NOMO-1 treated with DMSO at 0.1 percent for 48 hours (cell line): ENCODE measurements around the gene REPIN1.
A peak's percentile ranks its signal among the peaks of the same experiment; 100 is the strongest.

Source experiments
- DNase-seq: peaks from one replicate; lab custom pipeline; 2025; ENCODE audit not compliant: unreplicated experiment; lab: John Stamatoyannopoulos, UW

The REPIN1 gene

GRCh38 chr7:150368096-150368883, at the start of gene REPIN1:
REPIN1 (plus strand) TSS chr7:150368822; CDS start chr7:150369712, 890 bp downstream.
- peak; percentile 60 for DNase-seq

- no peak for DNase-seq
Observed at GRCh38 chr7:150321788-150322113, 46.9 kb upstream of the REPIN1 start.

DNA sequence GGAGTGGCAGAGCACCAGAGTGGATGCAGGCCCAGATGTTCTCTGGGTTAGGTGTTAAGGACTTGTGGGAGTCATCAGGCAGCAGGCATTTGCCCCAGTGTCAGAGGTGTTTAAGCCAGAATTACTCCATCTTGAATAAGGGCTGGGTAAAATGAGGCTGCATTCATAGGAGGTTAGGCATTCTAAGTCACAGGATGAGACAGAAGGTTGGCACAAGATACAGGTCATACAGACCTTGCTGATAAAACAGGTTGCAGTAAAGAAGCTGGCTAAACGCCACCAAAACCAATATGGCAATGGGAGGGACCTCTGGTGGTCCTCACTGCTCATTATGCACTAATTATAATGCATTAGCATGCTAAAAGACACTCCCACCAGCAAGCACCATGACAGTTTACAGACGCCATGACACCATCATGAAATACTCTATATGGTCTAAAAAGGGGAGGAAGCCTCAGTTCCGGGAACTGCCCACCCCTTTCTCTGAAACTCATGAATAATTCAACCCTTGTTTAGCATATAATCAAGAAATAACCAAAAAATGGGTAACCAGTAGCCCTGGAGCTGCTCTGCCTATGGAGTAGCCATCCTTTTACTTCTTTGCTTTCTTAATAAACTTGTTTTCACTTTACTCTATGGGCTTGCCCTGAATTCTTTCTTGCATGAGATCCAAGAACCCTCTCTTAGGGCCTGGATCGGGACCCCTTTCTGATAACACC, 46.3 kb upstream of the REPIN1 start:
- DNase-seq, result no peak

GRCh38 chr7:150322833-150323681, 45.6 kb upstream of the REPIN1 start, which contains the start of the genes ACTR3C and LRRC61:
ACTR3C (minus strand) TSS chr7:150323545; CDS start chr7:150295296, 28,249 bp downstream.
LRRC61 (plus strand) TSS chr7:150323355; CDS start chr7:150336862, 13,507 bp downstream.
- DNase-seq, result peak; percentile 5

GRCh38 chr7:150323682-150324372, 44.8 kb upstream of the REPIN1 start:
- no peak for DNase-seq

DNA sequence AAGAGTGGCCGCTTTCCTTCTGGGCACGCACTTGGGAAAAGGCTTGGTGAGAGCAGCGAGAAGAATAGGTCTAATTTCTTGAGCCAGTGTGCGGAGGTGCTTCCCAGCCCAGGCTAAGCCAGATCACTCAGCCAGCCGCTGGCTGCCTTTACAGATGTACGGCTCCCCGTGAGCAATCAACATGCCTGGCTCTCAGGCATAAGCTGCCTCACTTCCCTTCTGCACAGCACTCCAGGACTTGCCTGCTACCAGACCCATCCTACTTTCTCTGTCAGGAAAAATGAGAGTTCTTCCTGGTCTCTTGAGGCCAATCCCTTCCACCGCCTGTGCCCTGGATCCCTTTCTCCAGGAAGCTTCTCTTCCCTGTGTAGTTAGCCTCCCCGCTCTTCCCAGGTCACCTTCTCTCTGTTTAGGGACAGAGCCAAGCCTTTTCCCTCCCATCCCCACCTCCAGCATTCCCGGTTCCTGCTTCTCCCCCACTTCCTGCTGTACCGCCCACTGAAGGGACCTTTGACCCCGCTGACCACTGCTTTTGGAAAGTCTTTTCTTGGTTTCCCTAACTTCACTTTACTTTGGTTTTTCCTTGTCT, 44.2 kb upstream of the REPIN1 start:
- DNase-seq, result no peak

DNA sequence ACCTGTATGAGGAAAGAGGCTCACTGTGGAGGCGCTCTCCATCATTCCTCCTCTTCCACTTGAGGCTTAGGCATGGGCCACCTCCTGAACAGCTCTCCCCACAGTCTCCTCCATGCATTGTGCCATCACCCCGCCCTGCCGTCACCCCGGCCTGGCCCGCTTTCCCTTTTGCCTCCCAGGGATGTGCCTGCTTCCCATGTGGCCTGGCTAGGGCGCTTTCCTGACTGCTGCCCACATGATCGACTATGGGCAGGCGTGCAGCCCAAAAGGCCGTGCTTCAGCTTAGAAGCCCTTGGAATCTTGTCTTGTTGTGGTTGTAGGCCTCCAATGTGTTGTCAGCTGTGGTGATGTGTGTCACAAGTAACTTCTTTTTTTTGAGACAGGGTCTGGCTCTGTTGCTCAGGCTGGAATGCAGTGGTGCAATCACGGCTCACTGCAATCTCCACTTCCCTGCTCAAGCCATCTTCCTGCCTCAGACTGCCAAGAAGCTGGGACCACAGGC, 43.5 kb upstream of the REPIN1 start:
- DNase-seq, result no peak

DNA sequence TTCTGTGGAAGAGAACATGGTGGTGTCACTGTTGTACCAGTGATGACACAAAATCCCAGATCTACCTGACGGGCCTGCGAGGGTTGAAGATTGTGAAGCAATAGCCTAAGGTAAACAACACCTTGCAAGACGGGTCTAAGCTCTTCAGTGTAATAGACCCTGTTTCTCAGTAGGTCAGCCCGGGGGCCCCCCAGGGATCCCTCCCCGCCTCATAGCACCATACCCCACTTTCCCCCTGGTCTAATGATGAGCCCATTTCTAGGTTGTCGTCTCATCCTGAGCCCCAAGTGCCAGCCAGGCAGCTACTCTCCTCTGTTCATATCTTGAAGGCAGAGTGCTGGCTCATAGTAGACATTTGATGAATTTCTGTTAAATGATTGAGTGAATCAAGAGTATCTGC, 42.7 kb upstream of the REPIN1 start:
- DNase-seq, result no peak

GRCh38 chr7:150326657-150327268, 41.9 kb upstream of the REPIN1 start:
- no peak for DNase-seq

DNA sequence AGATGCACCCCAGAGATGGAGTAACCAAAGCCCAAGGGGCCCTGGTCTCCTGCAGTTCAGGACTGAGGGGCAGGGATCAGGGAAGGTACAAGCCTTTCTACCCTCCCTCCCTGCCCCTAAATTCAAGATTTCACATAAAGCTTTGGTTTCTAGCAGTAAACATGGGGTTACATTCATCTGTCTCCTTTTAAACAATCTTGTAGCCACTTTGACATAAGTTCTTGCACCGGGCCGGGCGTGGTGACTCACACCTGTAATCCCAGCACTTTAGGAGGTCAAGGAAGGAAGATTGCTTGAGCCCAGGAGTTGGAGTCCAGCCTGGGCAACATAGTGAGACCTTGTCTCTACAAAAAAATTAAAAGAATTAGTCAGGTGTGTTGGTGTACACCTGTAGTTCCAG, 41.3 kb upstream of the REPIN1 start:
- no peak for DNase-seq

GRCh38 chr7:150329331-150330120, 39.1 kb upstream of the REPIN1 start:
- no peak for DNase-seq

DNA sequence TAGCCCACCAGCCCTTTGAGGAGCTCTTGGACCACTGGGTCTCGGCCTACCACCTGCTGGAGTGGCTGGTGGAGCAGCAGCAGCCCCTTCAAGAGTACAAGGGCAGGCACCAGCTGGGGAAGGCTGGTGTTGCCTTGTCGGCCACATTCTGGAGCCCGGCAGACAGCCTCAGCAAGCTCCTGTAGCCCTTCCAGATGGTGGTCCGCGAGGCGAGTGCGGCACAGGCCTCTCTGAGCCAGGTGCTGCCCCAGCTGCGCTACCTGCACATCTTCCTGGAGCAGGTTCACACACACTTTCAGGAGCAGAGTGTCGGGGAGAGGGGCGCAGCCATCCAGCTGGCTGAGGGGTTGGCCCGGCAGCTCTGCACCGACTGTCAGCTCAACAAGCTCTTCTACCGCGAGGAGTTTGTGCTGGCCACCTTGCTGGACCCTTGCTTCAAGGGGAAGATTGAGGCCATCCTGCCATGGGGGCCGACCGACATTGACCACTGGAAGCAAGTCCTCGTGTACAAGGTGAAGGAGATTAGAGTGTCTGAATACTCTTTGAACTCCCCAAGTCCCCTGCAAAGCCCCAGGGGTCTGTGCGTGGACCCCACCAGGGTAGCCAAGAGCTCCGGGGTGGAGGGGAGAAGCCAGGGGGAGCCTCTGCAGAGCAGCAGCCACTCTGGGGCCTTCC, 38.3 kb upstream of the REPIN1 start:
- DNase-seq, result no peak

DNA sequence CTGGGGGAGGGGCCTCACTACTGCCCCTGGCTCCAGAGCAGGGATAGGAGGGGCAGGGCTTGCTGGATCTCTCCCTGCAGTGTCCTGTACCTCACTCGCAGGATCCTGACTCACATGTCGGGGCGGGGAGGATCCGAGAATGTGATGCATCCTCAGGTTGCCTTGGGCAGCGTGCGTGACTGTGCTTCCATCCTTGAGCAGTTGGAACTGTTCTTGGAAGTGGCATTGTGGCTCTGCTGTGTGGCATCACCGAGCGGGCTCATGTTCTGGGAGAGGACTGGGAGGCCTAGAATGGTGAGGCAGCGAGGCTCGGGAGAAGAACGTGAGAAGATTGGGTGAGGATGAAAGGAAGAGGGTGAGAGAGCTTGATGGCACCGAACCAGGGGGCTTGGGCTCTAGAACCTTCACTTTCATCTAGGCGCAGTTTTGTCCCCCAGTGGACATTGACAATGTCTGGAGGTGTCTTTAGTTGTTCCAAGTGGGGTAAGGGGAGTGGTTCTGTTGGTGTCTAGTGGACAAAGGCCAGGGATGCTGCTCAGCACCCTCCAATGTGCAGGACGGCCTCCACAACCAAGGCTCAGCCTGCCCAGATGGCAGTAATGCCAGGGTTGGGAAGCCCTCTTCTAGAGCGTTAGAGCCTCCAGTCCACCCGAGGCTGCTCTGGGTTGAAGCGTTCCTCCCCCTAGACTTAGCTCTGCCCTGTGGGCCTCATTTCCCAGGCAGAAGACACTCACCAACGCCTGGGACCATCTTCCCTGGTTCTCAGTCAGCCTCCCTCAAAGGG, 35.6 kb upstream of the REPIN1 start:
- DNase-seq, result no peak

DNA sequence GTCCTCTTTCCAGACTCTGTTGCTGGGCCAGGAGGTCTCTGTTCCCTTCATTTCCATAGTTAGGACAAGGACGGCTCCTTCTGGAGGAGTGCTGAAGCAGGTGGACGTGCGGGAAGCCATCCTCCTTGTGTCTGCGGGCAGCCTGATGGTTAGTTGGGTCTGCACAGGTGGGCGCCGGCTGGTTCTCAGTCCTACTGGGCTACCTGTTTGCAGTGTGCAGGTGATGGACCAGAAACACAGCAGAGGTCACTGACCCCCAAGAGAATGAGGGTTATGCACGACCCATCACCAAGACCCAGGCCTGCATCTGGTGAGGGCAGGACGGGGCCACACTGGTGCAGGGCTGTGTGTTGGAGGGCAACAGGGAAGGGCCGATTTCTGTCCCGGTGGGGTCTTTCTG, 35.0 kb upstream of the REPIN1 start:
- DNase-seq, result no peak

GRCh38 chr7:150334108-150334507, 34.5 kb upstream of the REPIN1 start:
- no peak for DNase-seq

DNA sequence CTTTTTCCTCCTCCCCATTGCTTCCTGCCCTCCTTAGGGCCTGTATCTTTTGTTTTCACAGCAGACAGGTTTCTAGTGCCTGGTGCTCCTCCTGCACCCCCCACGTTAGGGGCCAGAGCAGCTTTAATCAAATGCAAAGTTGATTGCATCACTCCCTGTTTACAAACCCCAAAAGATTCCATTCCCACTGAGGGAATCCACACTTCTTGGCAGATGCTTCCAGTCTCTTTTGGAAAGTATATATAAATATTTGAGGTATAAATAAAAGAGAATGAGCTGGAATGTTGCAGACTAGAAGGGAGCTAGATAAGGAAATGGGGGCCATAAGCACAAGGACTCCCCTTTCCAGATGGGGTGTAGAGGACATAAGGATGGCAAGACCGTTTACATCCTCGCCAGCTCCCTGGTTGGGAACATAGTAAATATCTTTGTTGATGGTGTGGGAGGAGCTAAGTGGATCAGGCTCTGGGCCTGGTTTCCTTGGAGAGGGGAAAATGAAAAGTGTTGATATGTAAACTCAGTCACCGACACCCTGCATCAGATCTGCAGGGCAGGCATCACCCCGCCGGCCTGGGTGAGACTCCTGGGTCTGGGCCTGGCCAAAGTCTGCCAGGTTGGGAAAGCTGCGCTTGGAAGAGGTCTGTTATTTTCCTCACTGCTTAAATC, 33.4 kb upstream of the REPIN1 start:
- DNase-seq, result no peak

- DNase-seq, result no peak
Observed at GRCh38 chr7:150335774-150336112, 32.9 kb upstream of the REPIN1 start.
